Colonic mucosa (tissue), 4 donors: ENCODE results near the gene CHPF. TPM values are rescaled to one million over a fixed set of nuclear protein-coding genes. Genes with fewer than 3 reads are reported as not detected.

ENCODE experiments used
- DNase-seq: peaks from one replicate; pipeline ENCODE4 v3.0.0-alpha.2; 2020
- H3K27ac ChIP-seq: fragments of 200-600 bp; one replicate; pipeline ENCODE4 v1.8.0; 2021
- H3K27me3 ChIP-seq: fragments of 200-600 bp; one replicate; pipeline ENCODE4 v1.8.0; 2021
- H3K36me3 ChIP-seq: fragments of 200-600 bp; one replicate; pipeline ENCODE4 v1.8.0; 2021
- H3K4me1 ChIP-seq: fragments of 200-600 bp; one replicate; pipeline ENCODE4 v1.8.0; 2021; ENCODE audit warnings: mild to moderate bottlenecking
- H3K4me3 ChIP-seq: fragments of 200-600 bp; one replicate; pipeline ENCODE4 v1.8.0; 2021
- H3K9ac ChIP-seq, 2 donors: one replicate each; pipeline ENCODE4 v1.7.0; 2013; ENCODE audit warnings: control low read depth in 2 of 2, low read depth in 2 of 2, low read length in 2 of 2
- H3K9me3 ChIP-seq: fragments of 200-600 bp; one replicate; pipeline ENCODE4 v1.8.0; 2021
- CTCF ChIP-seq: fragments of 200-600 bp; IDR thresholded peaks from one replicate; pipeline ENCODE4 v1.8.0; 2022; ENCODE audit warnings: antibody characterized with exemption, mild to moderate bottlenecking
- intact Hi-C: fragments of 100-400 bp; cut with DNase I; formaldehyde crosslinking; loops from one replicate; pipeline ENCODE4 v1.14.1; 2022
- total RNA-seq, 2 donors: library from RNA; stranded (reverse); fragmentation: NEBNext Ultra II Directional in 1 of 2; extraction: Animal tissue kit (Norgen Biotek cat#: 25700) in 1 of 2; gene quantifications; one replicate each; pipeline ENCODE4 v1.2.1, GENCODE V29; 2021
- donor health status: healthy.
- donor health status: DM: no; HTN: no; CAD: no.
- donor health status: DM: no; HTN: no; CAD: no.

CHPF gene
- total RNA-seq, 2 donors from 2014 or later: 43.1 to 43.5 TPM

- Histone ChIP-seq H3K27ac (no peak overlapping the region), H3K4me1 (no peaks in the 10 kb centered on the region), H3K9me3 (no peaks in the 10 kb centered on the region), H3K27me3 (no peaks in the 10 kb centered on the region), H3K36me3 (no peaks in the 10 kb centered on the region), H3K9ac (no peak overlapping the region), H3K4me3 (no peak overlapping the region)
- TF ChIP-seq CTCF: no peak
- intact Hi-C loops: no loop called here
- no peak for DNase-seq
Observed at GRCh38 chr2:219578811-219579613, 35.4 kb upstream of the CHPF start.

- DNase-seq: no peak
- Histone ChIP-seq H3K9me3 (no peaks in the 10 kb centered on the region), H3K9ac (no peak overlapping the region), H3K4me3 (no peak overlapping the region), H3K36me3 (no peaks in the 10 kb centered on the region), H3K4me1 (no peaks in the 10 kb centered on the region), H3K27ac (no peak overlapping the region), H3K27me3 (no peaks in the 10 kb centered on the region)
- intact Hi-C loops: no loop called here
- TF ChIP-seq CTCF: no peak
Observed at GRCh38 chr2:219576505-219577388, 33.1 kb upstream of the CHPF start.

- no peaks in the 10 kb centered on the region for H3K4me1 ChIP-seq
- intact Hi-C loops: no loop called here
- H3K9me3 ChIP-seq: no peaks in the 10 kb centered on the region
- no peaks in the 10 kb centered on the region for H3K36me3 ChIP-seq
- H3K27ac ChIP-seq: no peak overlapping the region
- no peak overlapping the region for H3K4me3 ChIP-seq
- no peak for TF ChIP-seq CTCF
- H3K27me3 ChIP-seq: peaks cover 8% of the 10 kb centered on the region
- DNase-seq: no peak
- no peak overlapping the region for H3K9ac ChIP-seq
Observed at GRCh38 chr2:219575566-219576504, 32.2 kb upstream of the CHPF start.

GRCh38 chr2:219574484-219575311, 31.1 kb upstream of the CHPF start:
- no peak overlapping the region for H3K4me3 ChIP-seq
- intact Hi-C loops: no loop called here
- TF ChIP-seq CTCF: no peak
- no peak overlapping the region for H3K27ac ChIP-seq
- H3K36me3 ChIP-seq: no peaks in the 10 kb centered on the region
- no peaks in the 10 kb centered on the region for H3K9me3 ChIP-seq
- H3K9ac ChIP-seq: no peak overlapping the region
- DNase-seq: no peak
- H3K4me1 ChIP-seq: no peaks in the 10 kb centered on the region
- peaks cover 8% of the 10 kb centered on the region for H3K27me3 ChIP-seq
